A549 (cell line): ENCODE results near the gene STAB2. TPM values are rescaled to one million over a fixed set of nuclear protein-coding genes. Genes with fewer than 3 reads are reported as not detected.

Experiments used
- ATAC-seq, 2 experiments: fragments of 200-7000 bp in 1 of 2; fragments of >200 bp in 1 of 2; cut with Nextera tagmentation in 1 of 2; cut with Tn5 transposase in 1 of 2; 3 replicates each; pipeline versions ENCODE4 v1.8.0 to v1.9.1; 2018 to 2020; ENCODE audit warnings: mild to moderate bottlenecking in 1 of 2, moderate library complexity in 1 of 2
- CTCF ChIA-PET: fragments of 300-600 bp; sonication (Branson Sonifier 250); formaldehyde crosslinking; extraction: SDS; loops from one replicate; lab custom pipeline; 2021; ENCODE audit warnings: antibody characterized with exemption, inconsistent platforms; lab: Yijun Ruan, JAX
- POLR2A ChIA-PET: fragments of 350-600 bp; formaldehyde crosslinking; extraction: SDS; loops from one replicate; lab custom pipeline; 2021; ENCODE audit warnings: antibody characterized with exemption, inconsistent platforms; lab: Yijun Ruan, JAX
- DNase-seq, 2 experiments: peaks; one replicate each; pipeline versions ENCODE4 v3.0.0 to v3.0.0-alpha.2; 2011 to 2016; ENCODE audit warnings: low read depth in 1 of 2, low spot score in 1 of 2
- FAIRE-seq: peaks from 2 replicates; lab custom pipeline; 2011; peaks lifted over from hg19 to GRCh38; lab: Jason Lieb, UNC
- H3K27ac ChIP-seq, 2 experiments: fragments of >200 bp; sonication (Bioruptor Twin); formaldehyde crosslinking; 3 replicates each; pipeline ENCODE4 v1.5.1; 2016 to 2017
- H3K4me1 ChIP-seq: fragments of >200 bp; sonication (Bioruptor Twin); formaldehyde crosslinking; 3 replicates; pipeline ENCODE4 v1.6.1; 2016
- H3K4me2 ChIP-seq: fragments of >200 bp; sonication (Bioruptor Twin); formaldehyde crosslinking; 3 replicates; pipeline ENCODE4 v1.6.1; 2016
- H3K4me3 ChIP-seq: fragments of >200 bp; sonication (Bioruptor Twin); formaldehyde crosslinking; 3 replicates; pipeline ENCODE4 v1.5.1; 2016
- H3K9me3 ChIP-seq: fragments of >200 bp; sonication (Bioruptor Twin); formaldehyde crosslinking; 3 replicates; pipeline ENCODE4 v1.6.1; 2016
- CBX2 ChIP-seq: fragments of 200-600 bp; sonication (generic); IDR thresholded peaks from 2 replicates; pipeline ENCODE4 v1.6.1; 2016; ENCODE audit warnings: low read depth, mild to moderate bottlenecking, borderline replicate concordance
- CBX8 ChIP-seq: fragments of 200-600 bp; sonication (generic); IDR thresholded peaks from 2 replicates; pipeline ENCODE4 v1.6.1; 2016
- CEBPB ChIP-seq, 2 experiments: fragments of >200 bp in 1 of 2; sonication (Bioruptor Twin) in 1 of 2; formaldehyde crosslinking in 1 of 2; IDR thresholded peaks; 2 replicates each; pipeline ENCODE4 v1.6.1; 2012 to 2016
- CHD4 ChIP-seq: fragments of 200-600 bp; sonication (generic); IDR thresholded peaks from 2 replicates; pipeline ENCODE4 v1.6.1; 2016; ENCODE audit warnings: antibody characterized with exemption, mild to moderate bottlenecking, borderline replicate concordance
- EHF ChIP-seq: fragments of 250-450 bp; sonication (Bioruptor Pico); IDR thresholded peaks from 2 replicates; pipeline ENCODE4 v1.5.0; 2020; ENCODE audit warnings: mild to moderate bottlenecking
- EHMT2 ChIP-seq: fragments of 200-600 bp; sonication (generic); IDR thresholded peaks from 2 replicates; pipeline ENCODE4 v1.6.1; 2016; ENCODE audit warnings: antibody characterized with exemption, low read depth, mild to moderate bottlenecking, moderate library complexity
- EP300 ChIP-seq, 2 experiments: fragments of >200 bp; sonication (Bioruptor Twin); formaldehyde crosslinking; IDR thresholded peaks; 2 replicates in 1 of 2; 3 replicates in 1 of 2; pipeline ENCODE4 v1.6.1; 2016 to 2017
- ESRRA ChIP-seq: fragments of 150-350 bp; IDR thresholded peaks from 2 replicates; pipeline ENCODE4 v1.6.1; 2014; ENCODE audit warnings: mild to moderate bottlenecking, low read length, borderline replicate concordance
- HEYL ChIP-seq: fragments of 250-450 bp; sonication (Bioruptor Pico); IDR thresholded peaks from 2 replicates; pipeline ENCODE4 v1.8.0; 2021; ENCODE audit warnings: mild to moderate bottlenecking, moderate library complexity
- HOXB13 ChIP-seq: fragments of 250-450 bp; sonication (Bioruptor Pico); IDR thresholded peaks from 2 replicates; pipeline ENCODE4 v1.5.0; 2020; ENCODE audit warnings: low read depth, mild to moderate bottlenecking, moderate library complexity
- JUN ChIP-seq, 2 experiments: fragments of >200 bp; sonication (Bioruptor Twin); formaldehyde crosslinking; IDR thresholded peaks; 2 replicates in 1 of 2; 3 replicates in 1 of 2; pipeline ENCODE4 v1.6.1; 2016 to 2017
- JUNB ChIP-seq: fragments of >200 bp; sonication (Bioruptor Twin); formaldehyde crosslinking; IDR thresholded peaks from 2 replicates; pipeline ENCODE4 v1.6.1; 2016
- MAFK ChIP-seq: fragments of 450-650 bp; IDR thresholded peaks from 2 replicates; pipeline ENCODE4 v1.6.1; 2014; ENCODE audit not compliant: partially characterized antibody
- MYC ChIP-seq: IDR thresholded peaks from 2 replicates; pipeline ENCODE4 v1.6.1; 2012; ENCODE audit warnings: mild to moderate bottlenecking, inconsistent platforms, low read length, improper control_type of control experiment, borderline replicate concordance
- NFE2L2 ChIP-seq: fragments of 150-350 bp; conservative IDR thresholded peaks from 2 replicates; pipeline ENCODE4 v1.6.1; 2014; ENCODE audit warnings: low read length
- NR3C1 ChIP-seq: fragments of >200 bp; sonication (Bioruptor Twin); formaldehyde crosslinking; IDR thresholded peaks from 3 replicates; pipeline ENCODE4 v1.6.1; 2017
- POLR2A ChIP-seq: IDR thresholded peaks from 2 replicates; pipeline ENCODE4 v1.6.1; 2012; ENCODE audit warnings: mild to moderate bottlenecking, low read length
- RFX5 ChIP-seq: fragments of 450-650 bp; IDR thresholded peaks from 2 replicates; pipeline ENCODE4 v1.7.1; 2014; ENCODE audit warnings: antibody characterized with exemption, mild to moderate bottlenecking, moderate library complexity
- TFCP2L1 ChIP-seq: fragments of 250-450 bp; sonication (Bioruptor Pico); IDR thresholded peaks from 2 replicates; pipeline ENCODE4 v1.5.0; 2021; ENCODE audit warnings: mild to moderate bottlenecking
- ZFP36 ChIP-seq: fragments of 450-650 bp; IDR thresholded peaks from 2 replicates; pipeline ENCODE4 v1.6.1; 2014; ENCODE audit warnings: borderline replicate concordance; ENCODE audit not compliant: partially characterized antibody
- WGBS: methylation state at CpG from one replicate; pipeline ENCODE4 v1.1.6; 2017; ENCODE audit errors: missing lambda C conversion rate; 5-methylcytosine and 5-hydroxymethylcytosine counted together
- polyA plus RNA-seq, 4 experiments: library from polyadenylated mRNA; depleted of rRNA in 3 of 4; stranded (reverse); fragments of >200 nt; fragmentation: RNase III in 1 of 4; extraction: RNeasy Plus Mini Kit Qiagen cat#74134 plus additional on column Dnase treatment in 1 of 4; gene quantifications; 2 replicates in 3 of 4; 3 replicates in 1 of 4; pipeline ENCODE4 v1.2.3, GENCODE V29; 2011 to 2017
- TF ChIP-seq, protein P1 (sequence below): fragments of 200-600 bp; sonication (generic); IDR thresholded peaks from 2 replicates; pipeline ENCODE4 v1.6.1; 2016; ENCODE audit warnings: antibody characterized with exemption, mild to moderate bottlenecking, moderate library complexity
- TF ChIP-seq, protein P2 (sequence below): IDR thresholded peaks from 2 replicates; pipeline ENCODE4 v1.6.1; 2012; ENCODE audit warnings: low read depth, borderline replicate concordance
- TF ChIP-seq, protein P3 (sequence below): IDR thresholded peaks from 2 replicates; pipeline ENCODE4 v1.6.1; 2012
- TF ChIP-seq, protein P4 (sequence below): fragments of >200 bp; sonication (Bioruptor Twin); formaldehyde crosslinking; IDR thresholded peaks from 3 replicates; pipeline ENCODE4 v1.6.1; 2016
- TF ChIP-seq, protein P5 (sequence below): fragments of >200 bp; sonication (Bioruptor Twin); formaldehyde crosslinking; IDR thresholded peaks from 2 replicates; pipeline ENCODE4 v1.6.1; 2016

Gene STAB2
- polyA plus RNA-seq, 2 of the 4 experiments (the other 2 are of a cell fraction), result not detected

DNA sequence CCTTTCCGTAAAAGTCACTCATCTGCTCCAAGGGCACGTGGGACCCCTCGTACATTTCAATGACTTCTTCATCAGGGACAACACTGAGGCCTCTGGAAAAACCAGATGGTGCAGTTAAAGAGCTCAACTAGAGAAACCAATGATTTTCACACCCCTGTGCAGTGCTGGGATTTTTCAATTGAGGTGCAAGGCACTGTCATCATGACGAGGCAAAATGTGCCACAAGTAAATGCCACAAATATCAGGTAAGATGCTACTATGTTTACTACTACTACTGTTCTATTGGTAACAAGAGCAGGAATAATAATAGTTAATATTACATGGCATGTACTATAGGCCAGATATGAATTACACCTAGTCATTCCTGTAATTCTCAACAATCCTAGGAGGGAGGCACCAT lies 211.5 kb downstream of the STAB2 start:
- FAIRE-seq (no peak), ATAC-seq (no peak), DNase-seq (no peak)
- POLR2A ChIA-PET, result no interaction called here
- H3K4me3 ChIP-seq, result no peak overlapping the region
- H3K27ac ChIP-seq, result peak overlapping the region; percentile 60 to 83
- peaks cover 52% of the 10 kb centered on the region for H3K4me1 ChIP-seq
- peak overlapping the region; percentile 70; the same call in 1 of the 3 replicates for H3K4me2 ChIP-seq
- H3K9me3 ChIP-seq, result no peaks in the 10 kb centered on the region
- CTCF ChIA-PET, result interaction anchor here (0.9 to 1.4 kb wide), 2 partner anchors 38 to 72 kb away, joined by 3 to 4 read pairs; no protein-coding TSS in a partner anchor
- 89% methylated on average over 4 of the region's 4 CpGs for WGBS
- peak; percentile 42 for TF ChIP-seq MAFK
- peak; percentile 68 for TF ChIP-seq NFE2L2
- TF ChIP-seq HOXB13 (CRISPR knock-in tag), result 0 out of 2 replicates have a peak, but pooled peaks have one; percentile 36
- no peak for TF ChIP-seq CEBPB (IDR thresholded peaks at IDR 0.05)

DNA sequence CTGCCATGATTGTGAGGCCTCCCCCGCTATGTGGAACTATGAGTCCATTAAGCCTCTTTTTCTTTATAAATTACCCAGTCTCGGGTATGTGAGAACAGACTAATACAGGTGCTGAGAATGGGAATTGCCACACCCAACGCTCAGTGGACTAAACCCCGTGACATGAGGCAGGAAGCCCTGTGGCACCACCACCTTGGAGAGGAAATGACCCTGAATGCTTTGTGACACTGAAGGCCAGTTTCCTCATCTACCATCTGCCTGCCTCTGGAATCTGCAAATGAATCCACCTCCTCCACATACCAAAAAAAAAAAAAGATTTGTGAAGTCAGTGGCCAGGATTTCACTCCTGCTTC lies 212.4 kb downstream of the STAB2 start:
- FAIRE-seq (no peak), ATAC-seq (no peak), DNase-seq (no peak)
- ChIA-PET POLR2A (no interaction called here), CTCF (interaction anchor here (0.9 kb wide), 1 partner anchor 71 kb away, joined by 4 read pairs; no protein-coding TSS in a partner anchor)
- TF ChIP-seq ZFP36 (no peak), HOXB13 (CRISPR knock-in tag) (no peak), NR3C1 (no peak), EHF (CRISPR knock-in tag) (no peak), CHD4 (no peak), CBX8 (no peak), ESRRA (no peak), RFX5 (no peak), EP300 (IDR thresholded peaks at IDR 0.05) (no peak), JUN (IDR thresholded peaks at IDR 0.05) (no peak), EHMT2 (no peak), HEYL (no peak), POLR2A (no peak)
- TF ChIP-seq, protein P1, sequence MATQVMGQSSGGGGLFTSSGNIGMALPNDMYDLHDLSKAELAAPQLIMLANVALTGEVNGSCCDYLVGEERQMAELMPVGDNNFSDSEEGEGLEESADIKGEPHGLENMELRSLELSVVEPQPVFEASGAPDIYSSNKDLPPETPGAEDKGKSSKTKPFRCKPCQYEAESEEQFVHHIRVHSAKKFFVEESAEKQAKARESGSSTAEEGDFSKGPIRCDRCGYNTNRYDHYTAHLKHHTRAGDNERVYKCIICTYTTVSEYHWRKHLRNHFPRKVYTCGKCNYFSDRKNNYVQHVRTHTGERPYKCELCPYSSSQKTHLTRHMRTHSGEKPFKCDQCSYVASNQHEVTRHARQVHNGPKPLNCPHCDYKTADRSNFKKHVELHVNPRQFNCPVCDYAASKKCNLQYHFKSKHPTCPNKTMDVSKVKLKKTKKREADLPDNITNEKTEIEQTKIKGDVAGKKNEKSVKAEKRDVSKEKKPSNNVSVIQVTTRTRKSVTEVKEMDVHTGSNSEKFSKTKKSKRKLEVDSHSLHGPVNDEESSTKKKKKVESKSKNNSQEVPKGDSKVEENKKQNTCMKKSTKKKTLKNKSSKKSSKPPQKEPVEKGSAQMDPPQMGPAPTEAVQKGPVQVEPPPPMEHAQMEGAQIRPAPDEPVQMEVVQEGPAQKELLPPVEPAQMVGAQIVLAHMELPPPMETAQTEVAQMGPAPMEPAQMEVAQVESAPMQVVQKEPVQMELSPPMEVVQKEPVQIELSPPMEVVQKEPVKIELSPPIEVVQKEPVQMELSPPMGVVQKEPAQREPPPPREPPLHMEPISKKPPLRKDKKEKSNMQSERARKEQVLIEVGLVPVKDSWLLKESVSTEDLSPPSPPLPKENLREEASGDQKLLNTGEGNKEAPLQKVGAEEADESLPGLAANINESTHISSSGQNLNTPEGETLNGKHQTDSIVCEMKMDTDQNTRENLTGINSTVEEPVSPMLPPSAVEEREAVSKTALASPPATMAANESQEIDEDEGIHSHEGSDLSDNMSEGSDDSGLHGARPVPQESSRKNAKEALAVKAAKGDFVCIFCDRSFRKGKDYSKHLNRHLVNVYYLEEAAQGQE, result no peak
- TF ChIP-seq, protein P2, sequence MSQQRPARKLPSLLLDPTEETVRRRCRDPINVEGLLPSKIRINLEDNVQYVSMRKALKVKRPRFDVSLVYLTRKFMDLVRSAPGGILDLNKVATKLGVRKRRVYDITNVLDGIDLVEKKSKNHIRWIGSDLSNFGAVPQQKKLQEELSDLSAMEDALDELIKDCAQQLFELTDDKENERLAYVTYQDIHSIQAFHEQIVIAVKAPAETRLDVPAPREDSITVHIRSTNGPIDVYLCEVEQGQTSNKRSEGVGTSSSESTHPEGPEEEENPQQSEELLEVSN, result no peak
- no peak overlapping the region for H3K4me3 ChIP-seq
- no peaks in the 10 kb centered on the region for H3K9me3 ChIP-seq
- H3K27ac ChIP-seq, result peak overlapping the region; percentile 60 to 83; a peak in 5 of 6 replicates
- WGBS, result 88% methylated on average over 4 of the region's 4 CpGs
- peak overlapping the region; percentile 70 for H3K4me2 ChIP-seq
- peaks cover 60% of the 10 kb centered on the region for H3K4me1 ChIP-seq

DNA sequence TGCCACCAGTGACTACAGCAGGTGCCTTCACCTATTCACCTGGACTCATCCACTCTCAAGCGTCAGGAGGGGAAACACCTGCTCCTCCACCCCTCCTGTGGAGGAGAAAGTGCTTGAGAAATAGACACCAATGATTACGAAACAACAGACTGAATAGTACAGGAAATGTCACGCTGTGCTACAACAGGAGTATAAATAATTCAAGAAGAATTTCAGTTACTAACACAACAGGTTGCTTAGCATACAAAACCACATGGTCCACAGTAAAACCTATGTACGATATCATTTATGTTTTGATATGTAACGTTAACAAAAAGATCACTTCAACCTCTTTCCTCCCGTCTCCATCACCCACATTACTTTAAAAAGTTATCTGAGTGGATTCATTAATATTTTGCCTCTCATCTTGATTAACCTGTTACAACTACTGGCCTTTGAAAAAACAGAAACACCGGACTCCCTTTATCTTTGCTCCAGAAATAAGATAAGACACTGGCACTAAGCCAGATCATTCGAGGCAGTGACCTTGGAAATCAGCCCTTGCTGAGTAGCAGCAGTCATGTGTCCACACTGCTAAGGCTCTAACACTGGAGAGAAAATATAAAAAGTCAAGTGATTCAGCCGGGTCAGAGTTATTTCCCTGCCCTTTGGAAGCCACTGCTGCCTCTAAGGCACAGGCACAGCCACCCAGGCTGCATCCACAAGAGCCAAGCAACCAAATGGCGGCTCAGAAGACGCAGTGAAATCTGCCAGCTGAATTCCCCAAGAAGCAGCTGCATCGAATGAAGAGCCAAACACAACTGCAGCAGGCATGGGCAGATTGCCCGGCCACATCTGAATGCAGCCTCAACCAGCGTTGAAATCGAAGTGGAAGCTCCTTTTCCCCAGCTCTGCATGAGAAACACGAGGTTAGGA lies 213.0 kb downstream of the STAB2 start:
- CTCF ChIA-PET, result interaction anchor here (1.0 to 1.2 kb wide), 2 partner anchors 28 to 29 kb away, joined by 3 to 5 read pairs; no protein-coding TSS in a partner anchor
- Histone ChIP-seq H3K4me2 (peak overlapping the region; percentile 70), H3K4me3 (no peak overlapping the region), H3K9me3 (no peaks in the 10 kb centered on the region), H3K27ac (peak overlapping the region; percentile 60 to 83), H3K4me1 (peaks cover 65% of the 10 kb centered on the region)
- 46% methylated on average over 16 of the region's 16 CpGs for WGBS
- FAIRE-seq, result peak; percentile 54
- TF ChIP-seq CBX2 (no peak), JUNB (no peak), CHD4 (no peak), CEBPB (IDR thresholded peaks at IDR 0.05) (peak; percentile 97), MYC (0 out of 2 replicates have a peak, but pooled peaks have one; percentile 62), JUN (IDR thresholded peaks at IDR 0.05) (0 out of 5 replicates have a peak, but pooled peaks of 1 of the 2 experiments have one; percentile 49), TFCP2L1 (CRISPR knock-in tag) (no peak)
- TF ChIP-seq, protein P3, sequence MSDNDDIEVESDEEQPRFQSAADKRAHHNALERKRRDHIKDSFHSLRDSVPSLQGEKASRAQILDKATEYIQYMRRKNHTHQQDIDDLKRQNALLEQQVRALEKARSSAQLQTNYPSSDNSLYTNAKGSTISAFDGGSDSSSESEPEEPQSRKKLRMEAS, result peak; percentile 58
- TF ChIP-seq, protein P4, sequence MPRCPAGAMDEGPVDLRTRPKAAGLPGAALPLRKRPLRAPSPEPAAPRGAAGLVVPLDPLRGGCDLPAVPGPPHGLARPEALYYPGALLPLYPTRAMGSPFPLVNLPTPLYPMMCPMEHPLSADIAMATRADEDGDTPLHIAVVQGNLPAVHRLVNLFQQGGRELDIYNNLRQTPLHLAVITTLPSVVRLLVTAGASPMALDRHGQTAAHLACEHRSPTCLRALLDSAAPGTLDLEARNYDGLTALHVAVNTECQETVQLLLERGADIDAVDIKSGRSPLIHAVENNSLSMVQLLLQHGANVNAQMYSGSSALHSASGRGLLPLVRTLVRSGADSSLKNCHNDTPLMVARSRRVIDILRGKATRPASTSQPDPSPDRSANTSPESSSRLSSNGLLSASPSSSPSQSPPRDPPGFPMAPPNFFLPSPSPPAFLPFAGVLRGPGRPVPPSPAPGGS, result no peak
- TF ChIP-seq, protein P5, sequence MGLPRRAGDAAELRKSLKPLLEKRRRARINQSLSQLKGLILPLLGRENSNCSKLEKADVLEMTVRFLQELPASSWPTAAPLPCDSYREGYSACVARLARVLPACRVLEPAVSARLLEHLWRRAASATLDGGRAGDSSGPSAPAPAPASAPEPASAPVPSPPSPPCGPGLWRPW, result peak; percentile 69
- DNase-seq, result peak; percentile 28 to 70
- ATAC-seq, result peak; percentile 40 to 60
- POLR2A ChIA-PET, result interaction anchor here (0.9 kb wide), 1 partner anchor 41 kb away, joined by 3 read pairs; the partner anchor contains the start of gene NT5DC3
